ENCODE data around the gene TBC1D16.
A peak's percentile ranks its signal among the peaks of the same experiment; 100 is the strongest.

The TBC1D16 gene, protein sequence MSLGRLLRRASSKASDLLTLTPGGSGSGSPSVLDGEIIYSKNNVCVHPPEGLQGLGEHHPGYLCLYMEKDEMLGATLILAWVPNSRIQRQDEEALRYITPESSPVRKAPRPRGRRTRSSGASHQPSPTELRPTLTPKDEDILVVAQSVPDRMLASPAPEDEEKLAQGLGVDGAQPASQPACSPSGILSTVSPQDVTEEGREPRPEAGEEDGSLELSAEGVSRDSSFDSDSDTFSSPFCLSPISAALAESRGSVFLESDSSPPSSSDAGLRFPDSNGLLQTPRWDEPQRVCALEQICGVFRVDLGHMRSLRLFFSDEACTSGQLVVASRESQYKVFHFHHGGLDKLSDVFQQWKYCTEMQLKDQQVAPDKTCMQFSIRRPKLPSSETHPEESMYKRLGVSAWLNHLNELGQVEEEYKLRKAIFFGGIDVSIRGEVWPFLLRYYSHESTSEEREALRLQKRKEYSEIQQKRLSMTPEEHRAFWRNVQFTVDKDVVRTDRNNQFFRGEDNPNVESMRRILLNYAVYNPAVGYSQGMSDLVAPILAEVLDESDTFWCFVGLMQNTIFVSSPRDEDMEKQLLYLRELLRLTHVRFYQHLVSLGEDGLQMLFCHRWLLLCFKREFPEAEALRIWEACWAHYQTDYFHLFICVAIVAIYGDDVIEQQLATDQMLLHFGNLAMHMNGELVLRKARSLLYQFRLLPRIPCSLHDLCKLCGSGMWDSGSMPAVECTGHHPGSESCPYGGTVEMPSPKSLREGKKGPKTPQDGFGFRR
- 22.8 to 69.5 (median 31.1) reads per million in 17 experiments for total RNA-seq

DNA sequence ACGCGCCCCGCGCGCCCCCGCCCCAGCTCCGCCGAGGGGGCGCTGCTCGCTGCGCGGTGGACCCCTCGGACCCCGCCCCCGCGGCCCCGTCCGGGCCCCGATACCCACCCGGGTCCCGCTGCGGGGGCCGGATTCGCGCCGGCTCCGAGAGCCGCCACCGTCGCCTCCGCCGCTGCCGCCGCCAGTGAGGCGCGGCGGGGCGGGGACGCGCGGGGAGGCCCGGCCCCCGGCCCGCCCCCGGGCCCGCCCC is at the start of gene TBC1D16:
Gene TBC1D16, minus strand, starts transcription at position 186 of the 250 bp plus-strand sequence. CDS start 22,325 bp downstream, outside the sequence.
- DNase-seq, result no peak

- DNase-seq, result peak in 1 of 4 experiments; percentile 0
These were observed 49.1 kb upstream of the TBC1D16 start for GRCh38 chr17:80084773-80085172.

- DNase-seq, result peak in 1 of 4 experiments; percentile 0
These were observed 47.5 kb upstream of the TBC1D16 start for GRCh38 chr17:80083136-80083661.

DNA sequence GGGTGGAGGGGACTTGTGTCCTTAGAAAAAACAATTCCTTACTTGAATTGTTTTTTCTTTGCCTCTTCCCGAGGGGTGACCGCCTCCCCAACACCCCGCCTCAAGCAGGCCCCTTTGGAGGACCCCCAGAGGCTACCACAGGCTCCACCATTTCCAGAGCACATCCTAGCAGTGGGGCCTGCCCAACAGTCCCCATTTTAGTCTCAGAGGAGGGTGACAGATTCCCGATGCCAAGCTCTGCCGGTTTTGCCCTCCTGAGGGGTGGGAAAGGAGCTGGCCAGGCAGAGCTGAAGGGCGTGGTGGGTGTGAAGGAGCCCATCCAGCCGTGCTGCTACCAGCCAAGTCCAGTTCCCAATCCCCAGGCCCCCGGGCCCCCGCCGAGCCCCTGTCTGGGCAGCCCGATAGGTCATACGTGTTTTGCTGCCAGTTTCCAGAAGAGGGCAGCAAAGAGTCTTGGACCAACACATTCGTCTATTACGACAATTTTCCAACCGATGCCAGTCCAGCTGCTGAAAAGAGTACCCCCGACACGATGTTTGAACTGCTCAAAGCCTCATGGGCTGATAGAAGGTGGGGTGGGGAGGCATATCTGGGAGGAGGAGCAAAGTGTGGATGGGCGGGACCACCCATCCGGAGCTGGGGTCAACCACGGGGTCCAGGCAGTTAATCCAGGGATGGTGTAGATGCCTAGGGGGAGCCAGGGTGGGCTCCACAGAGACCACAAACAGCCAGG is 46.9 kb upstream of the TBC1D16 start:
- DNase-seq, result peak; percentile 84 to 92 (median 87)

DNA sequence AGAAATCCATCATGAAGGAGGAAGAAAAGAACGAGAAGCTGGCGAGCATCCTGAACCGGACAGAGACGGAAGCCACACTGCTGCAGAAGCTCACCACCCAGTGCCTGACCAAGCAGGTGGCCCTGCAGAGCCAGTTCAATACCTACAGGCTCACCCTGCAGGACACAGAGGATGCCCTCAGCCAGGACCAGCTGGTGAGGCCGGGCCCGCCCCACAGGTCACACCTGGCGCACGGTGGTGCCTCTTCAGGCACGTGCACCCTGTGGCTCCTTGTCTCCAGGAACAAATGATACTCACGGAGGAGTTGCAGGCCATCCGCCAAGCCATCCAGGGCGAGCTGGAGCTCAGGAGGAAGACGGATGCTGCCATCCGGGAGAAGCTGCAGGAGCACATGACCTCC is 45.9 kb upstream of the TBC1D16 start:
- DNase-seq, result no peak

GRCh38 chr17:80080081-80080480 is 44.4 kb upstream of the TBC1D16 start:
- no peak for DNase-seq

GRCh38 chr17:80072410-80072809 is 36.7 kb upstream of the TBC1D16 start:
- DNase-seq, result no peak

DNA sequence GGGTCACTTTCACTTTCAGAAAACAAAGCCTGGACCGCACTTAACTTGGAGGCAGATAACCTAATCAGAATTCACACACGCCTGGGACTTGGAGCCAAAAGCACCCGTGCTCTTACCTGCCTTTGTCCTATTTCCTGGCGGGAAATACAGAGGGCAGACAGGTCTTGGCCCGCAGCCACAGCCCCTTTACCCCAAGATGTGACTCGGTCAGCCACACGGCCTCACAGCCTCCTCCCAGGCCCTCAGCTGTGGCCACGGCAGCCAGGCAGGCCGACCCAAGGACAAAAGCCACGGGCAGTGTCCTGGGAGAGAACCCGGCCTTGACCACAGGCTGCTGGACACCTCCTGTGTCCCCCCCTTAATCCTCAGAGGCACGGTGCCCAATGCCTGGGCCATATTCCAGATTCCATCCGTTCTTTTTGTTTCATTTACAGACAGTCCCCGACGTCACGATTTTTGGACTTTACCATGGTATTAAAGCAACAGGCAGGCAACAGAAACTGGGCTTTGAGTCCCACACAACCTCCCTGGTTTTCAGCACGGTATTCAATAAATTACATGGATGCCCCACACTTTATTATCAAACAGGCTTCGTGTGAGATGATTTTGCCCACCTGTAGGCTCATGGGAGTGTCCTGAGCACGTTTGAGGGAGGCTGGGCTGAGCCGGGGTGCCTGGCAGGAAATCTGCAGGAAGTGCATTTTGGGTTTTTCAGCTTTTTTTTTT is 35.6 kb upstream of the TBC1D16 start:
- DNase-seq, result no peak

- no peak for DNase-seq
These were observed 34.9 kb upstream of the TBC1D16 start for GRCh38 chr17:80070375-80071115.

- DNase-seq, result no peak
These were observed 32.9 kb upstream of the TBC1D16 start for GRCh38 chr17:80068301-80069222.

GRCh38 chr17:80067393-80067986 is 31.8 kb upstream of the TBC1D16 start:
- no peak for DNase-seq

DNA sequence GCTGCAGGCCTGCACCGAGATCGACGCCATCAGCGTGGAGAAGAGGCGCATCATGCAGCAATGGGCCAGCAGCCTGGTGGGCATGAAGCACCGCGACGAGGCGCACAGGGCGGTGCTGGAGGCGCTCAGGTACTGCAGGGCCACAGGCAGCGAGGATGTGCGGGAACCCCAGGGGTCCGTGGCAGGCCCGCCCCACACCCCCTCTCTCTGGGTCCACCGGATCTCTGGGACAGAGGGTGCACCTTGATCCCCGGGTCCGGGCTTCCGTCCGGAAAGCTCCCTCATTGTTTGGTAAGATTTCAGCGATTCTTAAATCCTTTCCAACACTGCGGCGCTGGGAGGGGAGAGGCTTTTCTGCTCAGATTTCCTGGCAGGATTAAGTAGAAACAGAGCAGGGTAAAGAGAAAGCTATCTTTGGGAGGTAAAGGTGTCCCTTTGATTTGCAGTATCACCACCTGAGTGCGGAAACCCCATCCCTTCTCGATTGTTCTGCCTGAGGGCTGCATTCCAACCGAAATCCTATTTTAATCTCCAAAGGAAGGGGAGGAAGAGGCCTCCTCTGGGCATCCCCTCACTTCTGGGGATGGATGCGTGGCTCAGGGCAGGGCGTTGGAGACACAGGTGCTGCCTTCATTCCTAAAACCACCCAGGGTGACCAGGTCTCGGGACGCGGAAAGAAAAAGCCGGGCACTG is 30.0 kb upstream of the TBC1D16 start:
- no peak for DNase-seq

DNA sequence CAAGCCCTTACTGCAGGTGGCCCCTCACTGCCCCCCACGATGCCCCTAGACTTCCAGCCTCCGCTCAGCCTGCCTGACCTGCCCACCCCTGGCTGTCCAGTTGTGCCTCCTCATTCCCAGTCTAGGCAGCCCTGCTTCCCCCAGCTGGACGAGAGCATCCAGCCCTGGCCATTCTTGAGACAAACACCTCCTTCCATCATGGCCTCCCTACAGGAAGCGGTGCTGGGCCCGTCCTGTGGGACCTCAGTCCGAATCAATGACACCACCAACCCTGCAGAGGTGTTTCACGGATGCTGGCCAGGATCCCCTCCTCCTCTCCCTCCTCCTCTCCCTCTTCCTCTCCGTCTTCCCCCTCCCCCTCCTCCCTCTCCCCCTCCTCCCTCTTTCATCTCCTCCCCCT is 29.0 kb upstream of the TBC1D16 start:
- DNase-seq, result no peak

- DNase-seq, result peak; percentile 53 to 77 (median 70)
These were observed 28.3 kb upstream of the TBC1D16 start for GRCh38 chr17:80063830-80064585.

DNA sequence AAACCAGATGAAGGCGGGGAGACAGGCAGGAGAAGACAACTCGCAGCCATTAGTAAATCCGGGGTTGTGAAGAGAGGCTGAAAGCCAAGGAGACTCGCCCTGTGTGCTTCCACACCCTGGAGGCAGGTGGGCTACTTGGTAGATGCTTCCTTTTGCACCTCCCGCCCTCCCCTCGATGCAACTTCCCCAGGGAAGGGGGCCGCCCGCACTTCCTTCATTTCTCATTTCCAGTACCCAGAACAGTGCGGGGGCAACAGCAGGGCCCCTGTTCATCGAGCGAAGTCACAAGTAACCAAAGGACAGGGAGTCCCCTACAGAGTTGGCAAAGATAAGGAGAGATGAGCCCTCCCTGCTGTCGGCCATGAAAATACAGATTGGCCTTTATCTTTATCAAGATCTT is 25.7 kb upstream of the TBC1D16 start:
- no peak for DNase-seq

- no peak for DNase-seq
These were observed 25.0 kb upstream of the TBC1D16 start for GRCh38 chr17:80060644-80061043.

DNA sequence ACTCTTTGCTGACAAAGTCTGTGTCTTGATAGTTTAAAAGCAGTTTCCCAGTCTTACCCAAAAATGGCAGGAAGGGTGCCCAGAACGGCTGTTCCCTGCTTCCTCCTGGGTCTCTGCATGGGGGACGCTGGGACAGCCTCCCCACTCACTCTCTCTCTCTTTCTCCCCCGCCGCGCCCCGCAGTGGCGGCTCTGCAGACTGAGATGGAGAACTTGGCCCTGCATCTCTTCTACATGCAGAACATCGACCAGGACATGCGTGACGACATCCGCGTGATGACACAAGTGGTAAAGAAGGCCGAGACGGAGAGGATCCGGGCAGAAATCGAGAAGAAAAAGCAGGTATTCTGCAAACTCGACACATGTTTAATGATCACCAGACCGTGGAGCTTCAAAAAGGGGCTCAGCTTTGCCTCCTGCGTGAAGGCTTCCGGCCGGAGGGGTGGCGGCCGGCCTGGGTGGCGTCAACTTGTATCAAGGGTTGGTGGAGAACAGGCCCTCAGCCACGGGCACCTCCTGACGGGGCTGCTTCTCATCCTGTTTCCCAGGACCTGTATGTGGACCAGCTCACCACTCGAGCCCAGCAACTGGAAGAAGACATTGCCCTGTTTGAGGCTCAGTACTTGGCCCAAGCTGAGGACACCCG is 22.8 kb upstream of the TBC1D16 start:
- no peak for DNase-seq

GRCh38 chr17:80055597-80055996 is 19.9 kb upstream of the TBC1D16 start:
- DNase-seq, result no peak
